DOHH2 (cell line): ENCODE measurements around the gene EFCAB14.
"Not testable (repeated sequence)": the region's sequence is repeated elsewhere in the genome, so short reads cannot be mapped to it uniquely, and the experiment has no call there.

Experiments used
- H3F3A ChIP-seq: fragments of 200-600 bp; sonication (generic), shearing (Covaris generic); 2 replicates; pipeline ENCODE4 v1.6.0; 2016; ENCODE audit warnings: antibody characterized with exemption, mild to moderate bottlenecking; ENCODE audit not compliant: control insufficient read depth, insufficient read depth
- H3K27ac ChIP-seq: fragments of 200-600 bp; sonication (generic); 2 replicates; pipeline ENCODE4 v1.5.1; 2014; ENCODE audit warnings: low read depth, mild to moderate bottlenecking, low read length, moderate library complexity
- H3K27me3 ChIP-seq: fragments of 200-600 bp; sonication (generic); 2 replicates; pipeline ENCODE4 v1.6.1; 2014; ENCODE audit warnings: mild to moderate bottlenecking, low read length, mixed read lengths; ENCODE audit not compliant: control insufficient read depth
- H3K36me3 ChIP-seq: fragments of 200-600 bp; sonication (generic); 2 replicates; pipeline ENCODE4 v1.6.1; 2014; ENCODE audit warnings: mild to moderate bottlenecking, low read length, moderate library complexity, mixed read lengths; ENCODE audit not compliant: control insufficient read depth
- H3K4me1 ChIP-seq: fragments of 200-600 bp; sonication (generic); 2 replicates; pipeline ENCODE4 v1.6.1; 2014; ENCODE audit warnings: mild to moderate bottlenecking, low read length, mixed read lengths; ENCODE audit not compliant: control insufficient read depth
- H3K4me2 ChIP-seq: fragments of 200-600 bp; sonication (generic); 2 replicates; pipeline ENCODE4 v1.6.0; 2014; ENCODE audit warnings: mild to moderate bottlenecking, low read length, moderate library complexity
- H3K4me3 ChIP-seq: fragments of 200-600 bp; sonication (generic); 2 replicates; pipeline ENCODE4 v1.5.1; 2014; ENCODE audit warnings: mild to moderate bottlenecking, low read length, mixed read lengths
- H3K79me2 ChIP-seq: fragments of 200-600 bp; sonication (generic); 2 replicates; pipeline ENCODE4 v1.6.1; 2014; ENCODE audit warnings: mild to moderate bottlenecking, low read length, mixed read lengths; ENCODE audit not compliant: control insufficient read depth
- H3K9me2 ChIP-seq: fragments of 200-600 bp; sonication (generic); replicated peaks from 2 replicates; pipeline ENCODE4 v1.6.1; 2014; ENCODE audit warnings: mild to moderate bottlenecking, low read length, mixed read lengths; ENCODE audit not compliant: control insufficient read depth
- H3K9me3 ChIP-seq: fragments of 200-600 bp; sonication (generic); 2 replicates; pipeline ENCODE4 v1.6.1; 2014; ENCODE audit warnings: antibody characterized with exemption, low read length, mixed read lengths; ENCODE audit not compliant: control insufficient read depth, insufficient read depth
- H4K20me1 ChIP-seq: fragments of 200-600 bp; sonication (generic); 2 replicates; pipeline ENCODE4 v1.6.0; 2014; ENCODE audit warnings: low read depth, mild to moderate bottlenecking, antibody characterized with exemption, low read length, moderate library complexity; ENCODE audit not compliant: control insufficient read depth, insufficient read depth
- CTCF ChIP-seq: fragments of 200-600 bp; sonication (generic); IDR thresholded peaks from one replicate; pipeline ENCODE4 v1.5.1; 2014; ENCODE audit warnings: antibody characterized with exemption, mild to moderate bottlenecking, low read depth, low read length; ENCODE audit not compliant: poor library complexity, severe bottlenecking
- EZH2phosphoT487 ChIP-seq: fragments of 200-600 bp; sonication (generic); IDR thresholded peaks from 2 replicates; pipeline ENCODE4 v1.6.1; 2017; ENCODE audit warnings: borderline replicate concordance, mild to moderate bottlenecking, antibody characterized with exemption, low read length, moderate library complexity, mixed read lengths

The EFCAB14 gene

GRCh38 chr1:46697053-46697452, 21.9 kb downstream of the EFCAB14 start:
- TF ChIP-seq EZH2phosphoT487, result no peak
- no peak for TF ChIP-seq CTCF
- Histone ChIP-seq H3K79me2 (0 out of 2 replicates have a peak, but pooled peaks cover 4% of the 10 kb centered on the region), H3K9me3 (no peaks in the 10 kb centered on the region), H3F3A (no peaks in the 10 kb centered on the region), H3K36me3 (peaks cover 72% of the 10 kb centered on the region), H3K27me3 (no peaks in the 10 kb centered on the region), H3K4me3 (no peak overlapping the region), H3K9me2 (no peaks in the 10 kb centered on the region), H3K4me2 (no peak overlapping the region), H4K20me1 (no peaks in the 10 kb centered on the region), H3K27ac (no peak overlapping the region), H3K4me1 (no peaks in the 10 kb centered on the region)

GRCh38 chr1:46694676-46695075, 24.2 kb downstream of the EFCAB14 start:
- not testable (repeated sequence) for H3K27me3 ChIP-seq, H3F3A ChIP-seq, H4K20me1 ChIP-seq, H3K27ac ChIP-seq, H3K9me2 ChIP-seq, H3K4me1 ChIP-seq, H3K4me2 ChIP-seq, H3K4me3 ChIP-seq, H3K9me3 ChIP-seq, H3K79me2 ChIP-seq
- H3K36me3 ChIP-seq, result peaks cover 79% of the 10 kb centered on the region

- Histone ChIP-seq H3F3A (no peaks in the 10 kb centered on the region), H3K36me3 (peaks cover 82% of the 10 kb centered on the region), H4K20me1 (no peaks in the 10 kb centered on the region), H3K4me1 (no peaks in the 10 kb centered on the region), H3K79me2 (no peaks in the 10 kb centered on the region), H3K9me3 (no peaks in the 10 kb centered on the region), H3K27ac (no peak overlapping the region), H3K9me2 (no peaks in the 10 kb centered on the region), H3K27me3 (no peaks in the 10 kb centered on the region), H3K4me3 (no peak overlapping the region), H3K4me2 (no peak overlapping the region)
- TF ChIP-seq CTCF (no peak), EZH2phosphoT487 (no peak)
These were observed 25.8 kb downstream of the EFCAB14 start for GRCh38 chr1:46692811-46693770.
